Neural progenitor cell (in vitro differentiated cells): ENCODE data around the gene ANKRD60.

Experiments
- EZH2 ChIP-seq: fragments of 200-600 bp; sonication (generic); IDR thresholded peaks from 2 replicates; pipeline ENCODE4 v1.6.1; 2017; ENCODE audit warnings: antibody characterized with exemption, mild to moderate bottlenecking, moderate library complexity
- EZH2phosphoT487 ChIP-seq: fragments of 200-600 bp; sonication (generic); IDR thresholded peaks from 2 replicates; pipeline ENCODE4 v1.6.1; 2017; ENCODE audit warnings: antibody characterized with exemption
- TF ChIP-seq, protein P1 (sequence below): fragments of 200-600 bp; sonication (generic); IDR thresholded peaks from 2 replicates; pipeline ENCODE4 v1.5.1; 2017; ENCODE audit warnings: antibody characterized with exemption, mild to moderate bottlenecking

DNA sequence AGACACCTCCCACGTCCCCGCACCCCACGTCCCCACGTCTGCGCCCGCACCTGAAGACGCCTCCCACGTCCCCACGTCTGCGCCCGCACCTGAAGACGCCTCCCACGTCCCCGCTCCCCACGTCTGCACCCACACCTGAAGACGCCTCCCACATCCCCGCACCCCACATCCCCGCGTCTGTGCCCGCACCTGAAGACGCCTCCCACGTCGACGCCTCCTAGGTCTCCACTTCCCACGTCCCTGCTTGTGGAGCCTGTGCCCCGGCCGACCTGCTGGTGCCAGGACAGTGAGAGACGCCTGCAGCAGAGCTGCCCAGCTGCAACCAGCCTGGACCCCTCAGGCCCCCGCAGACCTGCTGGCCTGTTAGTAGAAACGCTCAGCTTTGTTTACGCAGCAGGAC lies 22.6 kb downstream of the ANKRD60 start:
- TF ChIP-seq, protein P1, sequence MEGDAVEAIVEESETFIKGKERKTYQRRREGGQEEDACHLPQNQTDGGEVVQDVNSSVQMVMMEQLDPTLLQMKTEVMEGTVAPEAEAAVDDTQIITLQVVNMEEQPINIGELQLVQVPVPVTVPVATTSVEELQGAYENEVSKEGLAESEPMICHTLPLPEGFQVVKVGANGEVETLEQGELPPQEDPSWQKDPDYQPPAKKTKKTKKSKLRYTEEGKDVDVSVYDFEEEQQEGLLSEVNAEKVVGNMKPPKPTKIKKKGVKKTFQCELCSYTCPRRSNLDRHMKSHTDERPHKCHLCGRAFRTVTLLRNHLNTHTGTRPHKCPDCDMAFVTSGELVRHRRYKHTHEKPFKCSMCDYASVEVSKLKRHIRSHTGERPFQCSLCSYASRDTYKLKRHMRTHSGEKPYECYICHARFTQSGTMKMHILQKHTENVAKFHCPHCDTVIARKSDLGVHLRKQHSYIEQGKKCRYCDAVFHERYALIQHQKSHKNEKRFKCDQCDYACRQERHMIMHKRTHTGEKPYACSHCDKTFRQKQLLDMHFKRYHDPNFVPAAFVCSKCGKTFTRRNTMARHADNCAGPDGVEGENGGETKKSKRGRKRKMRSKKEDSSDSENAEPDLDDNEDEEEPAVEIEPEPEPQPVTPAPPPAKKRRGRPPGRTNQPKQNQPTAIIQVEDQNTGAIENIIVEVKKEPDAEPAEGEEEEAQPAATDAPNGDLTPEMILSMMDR = no peak
- TF ChIP-seq EZH2 (no peak), EZH2phosphoT487 (no peak)
